Activated naive CD4-positive, alpha-beta T cell (primary cell): ENCODE measurements around the gene GNAS.

Experiments
- DNase-seq, 4 experiments: peaks; one replicate each; lab custom pipeline; 2025; lab: John Stamatoyannopoulos, UW

Gene GNAS

GRCh38 chr20:58898629-58899408 lies 46.3 kb downstream of the GNAS start:
- DNase-seq: no peak

GRCh38 chr20:58899512-58899911 lies 47.0 kb downstream of the GNAS start:
- DNase-seq: no peak

DNA sequence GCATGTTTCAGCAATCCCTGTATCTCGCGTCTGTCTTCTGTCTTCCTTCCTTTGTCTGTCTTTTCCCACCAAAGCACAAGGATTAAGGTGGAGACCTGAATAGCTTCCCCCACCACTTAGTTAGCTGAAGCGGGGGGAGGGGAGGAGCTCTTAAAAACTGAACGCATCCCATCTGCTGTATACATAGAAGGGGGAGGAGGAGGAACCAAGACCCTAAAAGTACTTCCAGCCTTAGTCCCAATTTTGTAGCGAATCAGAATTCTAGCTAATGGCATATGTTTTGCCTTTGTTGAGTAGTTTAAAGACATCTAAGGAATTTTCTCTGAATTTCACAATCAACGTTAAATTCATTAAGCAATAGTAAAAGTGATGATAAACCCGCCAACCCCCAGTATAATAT lies 47.9 kb downstream of the GNAS start:
- DNase-seq: no peak

DNA sequence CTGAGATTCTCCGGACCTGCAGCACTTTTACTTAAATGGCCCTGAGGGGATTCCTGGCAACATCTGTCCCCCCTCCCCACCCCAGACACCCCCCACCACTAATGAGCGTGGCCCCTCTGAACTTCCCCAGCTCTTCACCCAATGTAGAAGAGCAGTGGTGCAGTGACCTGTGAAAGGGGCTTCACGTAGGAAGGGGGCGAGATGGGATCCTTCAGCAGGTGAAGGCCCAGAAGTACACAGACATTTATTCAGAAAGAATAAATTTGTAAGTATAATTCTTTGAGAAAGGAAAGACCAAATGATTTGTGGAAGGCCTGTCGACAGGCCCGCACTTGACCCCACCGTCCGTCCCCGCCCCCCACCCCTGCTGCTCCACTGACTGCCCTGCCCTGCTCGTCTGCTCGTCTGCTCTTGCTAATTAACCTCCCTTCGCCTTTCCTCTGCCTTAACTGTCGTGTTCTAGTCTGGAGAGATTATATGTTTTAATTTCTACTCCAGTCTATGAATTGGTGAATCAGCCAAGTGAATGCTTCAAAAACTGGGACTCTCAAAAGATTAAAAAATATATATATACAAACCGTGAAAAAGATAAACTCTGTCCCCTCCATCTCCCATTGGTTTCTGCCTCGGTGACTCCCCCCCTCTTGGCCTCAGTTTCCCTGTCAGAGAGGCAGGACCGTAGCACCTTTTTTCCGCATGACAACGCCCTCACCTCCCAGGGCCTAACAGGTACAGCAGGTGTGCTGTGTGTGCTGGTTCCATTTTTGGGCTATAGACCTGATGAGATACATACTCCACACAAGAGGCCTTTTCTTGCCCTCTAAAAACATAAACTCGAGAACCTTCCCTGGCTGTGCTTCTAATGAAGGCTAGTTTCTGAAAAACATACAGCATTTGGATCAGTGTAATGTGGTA lies 49.2 kb downstream of the GNAS start:
- DNase-seq: no peak

DNA sequence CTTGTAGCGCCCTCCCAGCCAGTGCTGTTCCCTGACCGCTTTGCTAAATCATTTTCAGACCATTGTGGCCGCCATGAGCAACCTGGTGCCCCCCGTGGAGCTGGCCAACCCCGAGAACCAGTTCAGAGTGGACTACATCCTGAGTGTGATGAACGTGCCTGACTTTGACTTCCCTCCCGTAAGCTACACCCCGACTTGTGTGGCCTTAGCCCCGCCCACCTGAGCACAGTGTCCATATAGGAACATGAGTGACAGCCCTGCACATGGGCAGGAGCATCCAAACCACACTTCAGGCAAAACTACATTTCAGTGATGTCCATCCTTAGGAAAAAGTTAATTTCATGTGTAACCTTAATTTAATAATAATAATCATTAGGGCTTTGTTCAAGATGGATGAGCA lies 51.1 kb downstream of the GNAS start:
- no peak for DNase-seq

GRCh38 chr20:58905236-58905635 lies 52.7 kb downstream of the GNAS start:
- no peak for DNase-seq

GRCh38 chr20:58906111-58906510 lies 53.6 kb downstream of the GNAS start:
- no peak for DNase-seq

- DNase-seq: no peak
Measured at GRCh38 chr20:58906894-58907293, 54.4 kb downstream of the GNAS start.

DNA sequence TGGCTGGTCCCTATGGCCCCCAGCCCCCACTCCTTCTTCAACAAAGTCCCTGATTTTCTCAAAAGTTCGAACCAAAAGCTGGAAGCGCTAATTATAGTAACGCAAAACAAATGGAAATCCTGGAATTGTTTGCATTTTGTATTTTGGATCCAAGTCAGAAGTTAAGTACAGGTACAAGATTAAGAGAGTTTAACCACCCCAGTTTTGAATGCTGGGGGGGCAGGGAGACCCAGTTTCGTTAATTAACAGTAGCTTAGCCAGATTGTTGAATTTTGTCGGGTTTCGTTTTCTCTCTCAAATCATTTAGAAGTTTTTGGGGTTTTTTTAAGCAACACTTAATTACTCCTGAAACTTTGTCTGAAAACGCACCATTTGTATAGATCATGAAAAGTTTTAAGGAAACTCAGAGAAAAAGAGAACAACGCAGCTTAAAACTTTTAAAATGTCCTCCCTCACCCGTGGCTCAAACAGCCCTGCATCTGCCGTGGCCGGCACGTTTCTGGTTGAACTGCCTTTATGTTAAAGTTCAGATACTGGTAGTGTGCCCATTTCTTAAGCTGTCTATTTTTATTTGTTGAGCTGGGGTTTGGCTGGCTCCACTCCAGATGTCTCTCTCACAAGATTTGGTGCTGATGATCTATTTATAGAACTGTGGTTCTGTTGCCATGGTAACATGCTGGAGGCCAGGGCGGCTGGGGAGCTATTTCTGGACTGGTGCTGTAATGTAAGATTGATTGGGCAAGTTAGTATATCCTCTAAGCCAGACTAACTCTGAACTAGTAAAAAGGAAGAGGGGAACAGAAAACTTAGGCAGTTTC lies 55.0 kb downstream of the GNAS start:
- no peak for DNase-seq

DNA sequence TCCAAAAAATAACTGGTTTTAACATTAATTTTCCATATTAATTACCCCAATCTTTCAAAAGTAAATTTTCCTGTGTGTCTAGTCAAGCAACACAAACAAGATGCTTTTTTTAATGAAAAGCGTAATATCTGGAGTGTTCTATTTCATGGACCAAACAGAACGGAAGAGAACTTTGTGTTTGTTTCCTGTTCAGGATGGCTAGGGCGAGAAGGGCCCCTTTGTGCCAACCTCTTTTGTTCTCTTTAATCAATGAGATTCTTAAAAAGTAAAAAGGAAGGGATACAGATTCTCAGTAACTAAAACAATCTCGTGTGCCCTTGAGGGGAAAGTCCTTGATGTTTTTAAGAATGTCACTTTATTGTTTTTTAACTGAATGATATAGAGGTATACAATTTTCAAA lies 55.7 kb downstream of the GNAS start:
- DNase-seq: no peak

DNA sequence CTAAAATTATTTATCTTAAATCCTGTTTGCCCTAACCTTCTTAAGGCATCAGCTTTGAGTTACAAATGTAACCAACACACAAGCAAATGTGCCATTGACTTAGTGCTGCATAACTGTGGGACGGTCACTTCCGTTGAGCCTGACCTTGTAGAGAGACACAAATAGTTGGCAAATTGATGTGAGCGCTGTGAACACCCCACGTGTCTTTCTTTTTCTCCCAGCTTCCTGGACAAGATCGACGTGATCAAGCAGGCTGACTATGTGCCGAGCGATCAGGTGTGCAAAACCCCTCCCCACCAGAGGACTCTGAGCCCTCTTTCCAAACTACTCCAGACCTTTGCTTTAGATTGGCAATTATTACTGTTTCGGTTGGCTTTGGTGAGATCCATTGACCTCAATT lies 56.4 kb downstream of the GNAS start:
- no peak for DNase-seq

- no peak for DNase-seq
Measured at GRCh38 chr20:58909585-58909984, 57.1 kb downstream of the GNAS start.

DNA sequence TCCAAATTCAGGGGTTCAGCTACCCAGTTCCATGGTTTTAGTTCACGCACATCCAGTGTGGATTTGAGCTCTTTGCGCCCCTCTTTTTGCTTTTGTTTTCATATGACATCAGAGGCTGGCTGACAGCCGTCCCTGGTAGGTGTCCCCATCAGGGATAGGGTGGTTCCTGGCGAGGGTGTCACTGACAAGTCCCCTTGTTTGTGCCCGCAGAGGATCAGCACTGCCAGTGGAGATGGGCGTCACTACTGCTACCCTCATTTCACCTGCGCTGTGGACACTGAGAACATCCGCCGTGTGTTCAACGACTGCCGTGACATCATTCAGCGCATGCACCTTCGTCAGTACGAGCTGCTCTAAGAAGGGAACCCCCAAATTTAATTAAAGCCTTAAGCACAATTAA lies 58.0 kb downstream of the GNAS start:
- DNase-seq: no peak

DNA sequence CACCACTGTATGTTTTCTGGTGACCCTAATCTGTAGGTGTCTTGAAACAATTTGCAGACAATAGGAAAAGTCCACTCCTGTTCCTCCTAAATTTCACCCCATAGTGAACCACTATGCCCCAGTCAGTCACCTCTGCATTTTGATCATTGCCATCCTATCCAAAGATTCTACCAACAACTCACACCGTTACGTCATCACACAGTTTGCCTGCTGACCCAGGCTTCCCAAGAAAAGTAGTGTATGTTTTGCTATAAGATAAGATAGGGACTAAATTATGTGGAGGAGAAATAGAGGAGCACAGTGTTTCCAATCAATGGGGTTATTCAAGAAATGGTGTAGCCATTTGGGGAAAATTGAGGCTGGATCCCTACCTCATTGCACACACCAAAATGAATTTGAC lies 58.8 kb downstream of the GNAS start:
- no peak for DNase-seq

- DNase-seq: no peak
Measured at GRCh38 chr20:58911970-58912369, 59.5 kb downstream of the GNAS start.

- no peak for DNase-seq
Measured at GRCh38 chr20:58913079-58913478, 60.6 kb downstream of the GNAS start.

DNA sequence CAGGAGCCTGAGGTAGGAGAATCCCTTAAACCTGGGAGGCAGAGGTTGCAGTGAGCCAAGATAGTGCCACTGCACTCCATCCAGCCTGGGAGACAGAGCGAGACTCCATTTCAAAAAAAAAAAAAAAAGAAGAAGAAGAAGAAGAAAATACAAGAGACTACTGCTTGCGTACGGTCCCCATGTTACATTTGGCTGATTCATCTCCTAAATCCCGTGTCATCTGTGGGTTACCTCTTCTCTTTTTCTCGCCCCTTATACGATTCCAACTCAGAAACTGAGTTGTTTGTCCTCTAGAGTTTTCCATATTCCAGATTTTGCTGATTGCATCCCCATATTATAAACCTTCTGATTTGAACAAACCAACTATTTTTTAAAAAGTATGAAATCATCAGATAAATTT lies 66.1 kb downstream of the GNAS start:
- DNase-seq: no peak

- DNase-seq: no peak
Measured at GRCh38 chr20:58921564-58921963, 69.0 kb downstream of the GNAS start.

- no peak for DNase-seq
Measured at GRCh38 chr20:58922036-58922435, 69.5 kb downstream of the GNAS start.

DNA sequence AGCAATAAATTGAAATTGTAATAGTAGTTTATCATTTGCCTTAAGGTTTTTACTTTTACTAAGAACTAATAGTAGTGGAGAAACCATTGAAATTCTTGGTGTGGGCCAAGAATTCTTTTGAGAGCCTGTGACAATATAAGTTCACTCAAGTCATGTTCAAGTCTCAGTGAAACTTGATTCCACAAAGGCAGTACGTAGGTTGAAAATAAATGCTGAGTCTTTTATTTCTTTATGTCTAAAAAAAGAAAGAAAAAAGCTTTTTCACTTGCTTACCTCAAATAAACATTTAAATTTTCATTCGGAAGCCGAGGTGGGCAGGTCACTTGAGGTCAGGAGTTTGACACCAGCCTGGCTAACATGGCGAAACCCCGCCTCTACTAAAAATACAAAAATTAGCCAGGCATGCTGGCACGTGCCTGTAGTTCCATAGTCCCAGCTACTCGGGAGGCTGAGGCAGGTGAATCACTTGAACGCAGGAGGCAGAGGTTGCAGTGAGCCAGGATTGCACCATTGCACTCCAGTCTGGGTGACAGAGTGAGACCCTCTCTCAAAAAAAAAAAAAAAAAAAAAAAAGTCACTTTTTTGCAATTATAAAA lies 70.7 kb downstream of the GNAS start:
- no peak for DNase-seq

DNA sequence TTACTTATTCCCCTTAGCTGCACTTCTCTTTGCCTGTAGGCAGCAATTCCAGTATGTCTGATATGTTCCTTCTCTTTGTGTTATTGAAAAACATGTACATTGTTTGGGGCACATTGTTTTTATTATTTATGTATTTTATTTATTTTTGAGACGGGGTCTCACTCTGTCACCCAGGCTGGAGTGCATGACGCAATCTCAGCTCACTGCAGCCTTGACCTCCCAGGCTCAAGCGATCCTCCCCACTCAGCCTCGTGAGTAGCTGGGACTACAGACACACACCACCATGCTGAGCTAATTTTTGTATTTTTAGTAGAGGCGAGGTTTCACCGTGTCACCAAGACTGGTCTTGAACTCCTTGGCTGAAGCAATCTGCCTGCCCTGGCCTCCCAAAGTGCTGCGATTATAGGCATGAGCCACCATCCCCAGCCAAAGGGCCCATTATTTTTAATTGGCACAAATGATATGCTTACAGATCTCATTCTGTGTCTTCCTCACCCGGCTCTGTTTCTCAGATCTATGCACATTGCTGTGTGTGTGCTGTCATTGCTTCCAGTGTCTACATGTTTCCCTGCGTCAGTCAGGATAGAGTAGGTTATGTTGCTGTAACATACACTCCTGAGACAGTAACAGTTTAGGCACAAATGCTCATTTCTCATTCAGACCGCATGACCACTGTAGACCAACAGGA lies 74.4 kb downstream of the GNAS start:
- DNase-seq: no peak
